SW480 (cell line): Measurements from ENCODE around the gene SYTL3.
A peak's percentile ranks its signal among the peaks of the same experiment; 100 is the strongest.
"Not testable (repeated sequence)": the region's sequence is repeated elsewhere in the genome, so short reads cannot be mapped to it uniquely, and the experiment has no call there.

Source experiments
- DNase-seq: peaks from one replicate; pipeline ENCODE4 v3.0.0-alpha.2; 2016; ENCODE audit warnings: low spot score

The SYTL3 gene

GRCh38 chr6:158773581-158774449, 124.0 kb downstream of the SYTL3 start:
- DNase-seq, result no peak

DNA sequence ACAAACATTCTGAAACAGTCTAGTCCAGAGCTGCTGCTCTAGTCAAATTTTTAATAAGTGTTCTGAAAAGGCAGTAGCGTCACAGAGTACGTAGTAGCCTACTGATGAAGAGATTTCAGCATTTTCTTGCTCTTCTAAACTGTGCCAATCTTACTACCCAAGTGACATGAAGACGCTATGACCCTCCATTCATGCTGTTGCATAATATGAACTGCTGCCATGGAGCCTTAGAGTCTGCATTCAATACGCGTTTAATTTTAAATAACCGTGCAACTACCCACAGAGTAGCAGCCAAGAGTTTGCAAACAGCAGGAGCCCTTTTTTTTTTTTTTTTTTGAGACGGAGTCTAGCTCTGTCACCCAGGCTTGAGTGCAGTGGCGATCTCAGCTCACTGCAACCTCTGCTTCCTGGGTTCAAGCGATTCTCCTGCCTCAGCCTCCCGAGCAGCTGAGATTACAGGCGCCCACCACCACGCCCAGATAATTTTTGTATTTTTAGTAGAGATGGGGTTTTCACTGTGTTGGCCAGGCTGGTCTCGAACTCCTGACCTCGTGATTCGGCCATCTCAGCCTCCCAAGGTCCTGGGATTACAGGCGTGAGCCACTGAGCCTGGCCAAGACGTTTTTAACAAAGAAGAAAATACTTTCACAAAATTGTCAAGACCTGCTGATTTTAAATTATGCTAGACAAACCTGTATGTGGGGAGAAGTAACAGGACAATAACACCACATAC, 125.0 kb downstream of the SYTL3 start:
- DNase-seq, result no peak

- DNase-seq, result no peak
These were observed 126.0 kb downstream of the SYTL3 start for GRCh38 chr6:158775832-158776231.

DNA sequence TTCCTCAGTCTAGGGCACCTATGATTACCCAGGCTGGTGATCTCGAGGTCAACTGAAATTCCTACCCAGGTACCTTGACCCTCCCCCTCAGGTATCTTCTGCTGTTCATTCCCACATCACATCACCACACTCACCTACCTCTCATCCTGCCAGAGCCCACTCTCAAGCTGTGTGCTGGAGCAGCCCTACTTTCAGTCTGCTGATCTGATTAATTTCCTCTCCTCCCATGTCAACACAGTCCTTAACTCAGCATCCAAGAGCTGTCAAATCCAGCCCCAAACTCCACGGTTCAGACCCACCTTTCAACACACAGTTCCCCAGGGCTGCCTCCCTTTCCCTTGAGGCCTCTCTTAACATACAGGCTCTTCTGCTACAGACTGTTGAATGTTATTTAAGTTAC, 126.9 kb downstream of the SYTL3 start:
- no peak for DNase-seq

GRCh38 chr6:158777510-158777909, 127.7 kb downstream of the SYTL3 start:
- DNase-seq, result no peak

DNA sequence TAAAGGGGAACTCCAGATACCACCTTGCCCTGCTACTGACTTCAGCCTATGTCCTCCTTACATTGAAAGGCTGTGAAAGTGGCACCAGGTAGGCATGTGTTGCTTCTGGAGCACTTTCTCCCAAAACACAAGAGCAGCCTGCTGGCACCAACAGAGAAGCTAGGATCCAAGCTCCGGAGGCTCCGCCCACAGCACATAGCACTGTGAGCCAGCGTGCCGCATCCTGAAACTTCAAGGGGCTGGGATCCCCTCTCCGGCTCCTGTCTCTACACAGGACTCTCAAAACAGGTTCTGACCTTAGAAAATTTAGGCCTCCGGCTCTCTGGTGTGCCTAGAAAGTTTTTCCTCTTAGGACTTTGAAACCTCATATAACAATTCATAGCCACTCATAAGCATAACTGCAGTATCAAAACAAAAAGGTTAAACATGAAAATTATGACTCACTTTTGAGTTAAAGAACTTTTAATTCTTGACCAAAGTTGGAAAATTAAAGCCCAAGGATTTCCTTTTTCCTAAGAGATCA, 128.2 kb downstream of the SYTL3 start:
- DNase-seq, result no peak

DNA sequence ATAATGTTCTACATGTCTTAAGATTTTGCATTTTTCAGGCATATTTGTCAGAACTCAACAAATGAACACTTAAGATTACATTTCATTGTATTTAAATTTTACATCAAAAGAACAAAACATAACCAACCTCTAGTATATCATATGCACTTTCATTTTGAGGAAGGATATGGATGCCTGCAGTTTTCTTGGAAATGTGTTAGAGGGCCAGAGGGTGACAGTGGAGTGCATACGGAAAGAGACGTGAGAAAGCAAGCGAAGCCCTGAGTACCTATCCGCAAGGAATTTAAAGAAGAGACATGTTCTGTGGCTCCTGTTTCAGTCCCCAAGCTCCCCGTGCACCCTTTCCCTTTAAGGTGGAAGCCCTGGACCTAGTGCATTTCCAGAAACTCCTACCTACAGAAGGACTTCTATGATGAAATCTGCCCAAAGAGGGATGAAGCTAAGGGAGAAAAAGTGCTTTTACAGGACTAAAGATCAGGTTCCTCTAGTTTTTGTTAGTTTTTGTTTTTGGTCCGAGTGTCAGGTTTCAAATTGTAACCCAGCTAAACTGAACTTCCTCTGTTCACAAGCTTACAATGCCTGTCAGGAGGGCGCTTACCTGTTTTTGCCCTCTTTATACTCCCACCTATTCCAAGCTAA, 130.5 kb downstream of the SYTL3 start:
- no peak for DNase-seq

GRCh38 chr6:158780988-158781691, 131.3 kb downstream of the SYTL3 start:
- DNase-seq, result no peak

DNA sequence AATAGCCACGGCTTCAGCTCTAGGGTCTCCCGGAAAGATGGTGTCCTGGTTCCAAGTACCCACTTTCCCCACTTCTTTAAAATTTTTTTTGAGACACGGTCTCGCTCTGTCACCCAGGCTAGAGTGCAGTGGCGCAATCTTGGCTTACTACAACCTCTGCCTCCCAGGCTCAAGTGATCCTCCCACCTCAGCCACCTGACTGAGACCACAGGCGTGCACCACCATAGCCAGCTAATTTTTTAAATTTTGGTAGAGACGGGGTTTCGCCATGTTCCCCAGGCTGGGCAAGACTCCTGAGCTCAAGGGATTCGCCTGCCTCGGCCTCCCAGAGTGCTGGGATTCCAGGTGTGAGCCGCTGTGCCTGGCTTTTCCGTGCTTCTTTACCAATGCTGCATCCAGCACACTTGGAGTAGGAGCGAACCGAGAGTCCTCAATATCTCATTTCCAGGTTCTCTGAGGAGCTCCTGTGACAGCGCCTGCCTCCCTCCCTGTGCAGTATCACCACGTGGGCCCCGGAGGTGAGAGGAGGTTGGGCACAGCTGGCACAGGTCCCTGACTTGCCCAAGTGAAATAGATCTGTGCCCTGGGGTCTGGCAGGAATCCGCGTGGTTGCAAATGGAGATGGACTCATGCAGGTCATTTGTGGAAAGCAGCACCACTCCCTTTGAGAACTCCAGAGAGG, 132.0 kb downstream of the SYTL3 start:
- DNase-seq, result no peak

DNA sequence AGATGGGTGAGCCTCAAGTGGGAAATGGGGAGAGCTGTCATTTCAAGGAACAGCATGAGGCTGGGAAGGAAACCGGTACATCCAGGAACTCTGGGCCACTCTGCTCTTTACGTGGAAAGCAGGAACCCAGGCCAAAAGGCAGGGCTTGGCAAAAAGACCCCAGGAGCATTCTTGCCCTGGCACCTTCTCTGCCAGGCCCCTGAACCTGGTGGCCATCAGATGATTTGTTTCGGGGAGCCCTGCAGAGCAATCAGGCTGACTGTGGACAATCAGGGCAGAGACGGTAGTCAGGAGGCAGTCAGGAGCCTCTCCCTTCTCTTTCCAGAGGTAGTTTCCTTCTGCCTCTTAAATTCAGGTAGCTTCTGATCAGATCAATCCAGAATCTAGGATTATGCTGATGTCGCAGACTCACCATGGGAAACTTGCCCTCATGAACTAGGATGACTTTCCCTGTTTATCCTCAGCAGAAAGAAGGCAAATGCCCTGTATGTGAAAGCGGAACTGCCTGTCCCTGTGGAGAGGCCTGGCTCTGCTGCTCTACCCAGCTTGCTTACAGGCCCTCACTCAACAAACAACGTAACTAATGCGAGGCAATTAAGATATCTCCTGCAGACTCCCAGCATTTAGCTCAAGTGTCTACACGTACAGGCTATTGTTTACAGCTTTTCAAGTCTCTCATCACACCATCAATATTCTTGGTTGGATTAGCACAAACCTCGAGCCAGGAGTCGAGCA, 132.7 kb downstream of the SYTL3 start:
- no peak for DNase-seq

DNA sequence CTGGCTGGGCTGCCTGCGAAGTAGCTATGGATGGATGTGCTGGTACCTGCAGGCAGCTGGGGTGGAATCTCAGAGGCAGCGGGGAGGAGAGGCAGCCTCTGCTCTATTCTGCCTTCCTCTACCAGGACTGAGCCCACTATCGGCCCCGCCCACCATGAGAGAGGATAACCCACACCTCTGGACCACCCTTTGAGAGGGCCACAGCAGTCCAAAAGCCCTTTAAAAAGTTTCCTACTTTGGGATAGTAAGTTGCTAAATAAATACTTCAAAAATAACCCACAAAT, 133.3 kb downstream of the SYTL3 start:
- no peak for DNase-seq

- no peak for DNase-seq
These were observed 134.0 kb downstream of the SYTL3 start for GRCh38 chr6:158783851-158784250.

- DNase-seq, result peak; percentile 31
These were observed 134.7 kb downstream of the SYTL3 start for GRCh38 chr6:158784505-158784904.

GRCh38 chr6:158785036-158785435, 135.2 kb downstream of the SYTL3 start:
- no peak for DNase-seq

- no peak for DNase-seq
These were observed 136.9 kb downstream of the SYTL3 start for GRCh38 chr6:158786645-158787304.

DNA sequence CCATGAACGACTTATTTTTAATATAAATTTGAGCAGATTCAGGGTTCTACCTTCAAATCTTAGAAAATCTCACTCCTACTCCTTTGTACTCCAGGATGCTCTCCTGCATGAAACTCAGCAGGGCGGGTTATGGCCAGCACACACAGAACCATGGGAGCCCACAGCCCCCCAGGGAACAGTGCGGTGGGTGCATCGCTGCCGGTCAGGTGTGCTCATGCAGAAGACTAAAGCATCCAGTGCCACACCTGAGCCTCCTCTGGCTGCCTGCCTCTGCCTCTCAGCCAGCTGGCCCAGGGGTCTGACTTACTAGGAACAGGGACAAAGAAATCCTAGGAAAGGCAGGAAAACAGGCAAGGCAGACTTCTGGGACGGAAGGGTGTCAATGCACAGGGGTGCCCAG, 137.5 kb downstream of the SYTL3 start:
- DNase-seq, result no peak

DNA sequence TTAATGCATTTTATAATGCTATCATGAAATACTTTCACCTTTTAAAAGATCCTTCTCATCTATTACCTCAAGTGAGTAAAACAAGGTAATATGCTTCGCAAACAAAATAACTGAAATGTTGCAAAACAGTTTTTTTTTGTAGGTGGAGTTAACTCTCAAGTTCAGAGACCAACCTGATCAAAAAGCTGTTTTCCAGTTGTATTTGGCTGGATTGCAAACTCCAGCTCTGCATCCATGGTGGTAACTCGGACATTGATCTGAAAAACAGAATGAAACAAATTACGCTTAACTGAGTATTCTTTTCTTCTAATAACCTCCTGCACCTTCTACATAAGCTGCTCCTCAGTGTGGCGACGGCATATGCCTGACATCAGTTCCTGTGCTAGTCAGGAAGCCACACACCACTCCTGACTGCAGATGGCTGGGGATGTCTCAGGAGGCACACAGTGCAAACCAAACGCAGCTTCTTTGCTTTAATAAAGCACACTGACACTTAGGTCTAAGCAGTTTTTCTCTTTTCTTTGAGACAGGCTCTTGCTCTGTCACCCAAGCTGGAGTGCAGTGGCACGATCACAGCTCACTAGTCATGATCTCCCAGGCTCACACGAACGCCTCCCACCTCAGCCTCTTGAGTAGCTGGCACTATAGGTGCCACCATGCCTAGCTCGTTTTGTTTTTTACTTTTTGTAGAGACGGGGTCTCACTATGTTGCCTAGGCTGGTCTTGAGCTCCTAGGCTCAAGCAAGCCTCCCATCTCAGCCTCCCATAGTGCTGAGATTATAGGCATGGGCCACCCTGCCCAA, 139.5 kb downstream of the SYTL3 start:
- no peak for DNase-seq

DNA sequence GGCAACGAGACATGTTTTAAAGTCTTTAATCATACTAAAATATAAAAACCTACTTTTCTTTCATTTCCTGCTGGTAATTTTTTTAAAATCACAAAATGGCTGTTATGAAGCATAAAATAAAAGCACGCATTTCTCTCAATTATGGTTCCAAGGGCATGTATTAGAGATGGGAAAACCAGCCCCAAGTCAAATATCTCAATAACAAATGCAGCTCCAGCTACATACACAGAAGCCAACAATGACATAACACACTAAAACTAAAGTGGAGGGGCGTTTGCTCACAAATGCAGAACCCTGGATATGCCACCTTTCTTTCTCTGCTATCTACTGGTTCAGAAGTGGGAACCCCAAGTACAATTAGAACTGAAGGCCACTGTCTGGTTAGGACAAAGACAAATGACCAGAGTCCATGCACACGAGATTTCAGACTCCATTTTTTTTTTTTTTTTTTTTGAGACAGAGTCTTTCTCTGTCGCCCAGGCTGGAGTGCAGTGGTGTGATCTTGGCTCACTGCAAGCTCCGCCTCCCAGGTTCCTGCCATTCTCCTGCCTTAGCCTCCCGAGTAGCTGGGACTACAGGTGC, 141.5 kb downstream of the SYTL3 start:
- no peak for DNase-seq

DNA sequence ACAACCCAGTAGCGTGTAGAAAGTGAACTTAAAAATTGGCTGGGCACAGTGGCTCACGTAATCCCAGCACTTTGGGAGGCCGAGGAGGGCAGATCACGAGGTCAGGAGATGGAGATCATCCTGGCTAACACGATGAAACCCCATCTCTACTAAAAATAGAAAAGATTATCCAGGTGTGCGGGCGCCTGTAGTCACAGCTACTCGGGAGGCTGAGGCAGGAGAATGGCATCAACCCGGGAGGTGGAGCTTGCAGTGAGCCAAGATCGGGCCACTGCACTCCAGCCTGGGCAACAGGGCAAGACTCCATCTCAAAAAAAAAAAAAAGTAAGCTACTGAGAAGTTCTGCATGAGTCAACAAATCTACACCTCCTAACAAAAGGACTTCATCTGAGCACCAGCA, 142.7 kb downstream of the SYTL3 start:
- not testable (repeated sequence) for DNase-seq
